ENCODE measurements around the gene SRGAP3.

GRCh38 chr3:9124730-9125129 is 124.7 kb downstream of the SRGAP3 start:
- no peak for TF ChIP-seq CTCF (IDR thresholded peaks at IDR 0.05)
- no peak for TF ChIP-seq POLR2A (IDR thresholded peaks at IDR 0.05)

All from lower leg skin (tissue), 3 donors.